Kidney capillary endothelial cell (primary cell): Measurements from ENCODE around the gene WNT1.

Experiments used
- DNase-seq: peaks from one replicate; pipeline ENCODE4 v3.0.0-alpha.2; 2018; ENCODE audit warnings: low spot score

Gene WNT1

DNA sequence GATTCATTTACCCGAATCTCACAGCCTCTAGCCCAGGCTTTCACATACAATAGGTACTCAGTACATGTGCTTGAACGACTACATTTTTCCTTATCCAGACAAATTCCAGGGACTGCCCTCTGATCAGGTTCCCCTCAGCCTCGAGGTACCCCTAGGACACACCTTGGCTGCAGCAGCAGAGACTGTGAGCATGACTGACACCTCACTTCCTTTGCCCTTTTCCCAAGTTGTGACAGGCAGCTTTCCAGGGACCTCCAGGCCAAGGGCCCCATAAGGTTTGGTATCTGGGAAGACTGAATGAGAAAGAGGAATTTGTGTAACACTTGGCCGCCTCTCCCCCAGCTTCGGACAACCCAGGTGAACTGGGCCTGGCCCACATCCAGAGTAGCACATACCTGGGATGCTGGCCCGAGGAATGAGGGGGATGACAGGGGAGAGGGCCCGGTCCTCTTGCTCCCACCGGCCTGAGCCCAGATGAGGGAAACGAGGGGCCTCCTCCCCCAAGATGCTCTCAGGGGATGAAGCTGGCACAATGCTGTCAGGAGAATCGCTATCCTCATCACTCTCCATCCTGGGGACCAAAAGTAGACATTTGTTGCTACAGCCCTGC, 50.6 kb downstream of the WNT1 start:
- no peak for DNase-seq

DNA sequence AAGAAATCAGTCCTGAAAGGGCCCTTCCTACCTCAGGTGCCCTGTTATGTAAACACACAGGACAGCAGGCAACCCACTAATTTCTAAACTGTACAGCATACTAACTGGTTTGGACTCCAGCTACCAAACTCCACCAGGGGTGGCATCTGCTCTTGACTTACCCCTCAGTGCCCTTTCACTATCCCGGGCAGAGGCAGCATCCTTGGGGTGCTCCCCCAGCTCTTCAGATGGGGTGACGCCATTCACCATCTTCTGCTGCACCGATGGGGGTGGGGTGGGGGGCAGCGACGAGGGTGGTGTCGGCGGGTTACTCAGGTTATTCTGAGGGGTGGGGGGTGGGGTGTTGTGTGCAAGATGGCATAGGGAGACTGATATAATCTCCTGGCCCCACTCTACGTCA, 52.0 kb downstream of the WNT1 start:
- no peak for DNase-seq

DNA sequence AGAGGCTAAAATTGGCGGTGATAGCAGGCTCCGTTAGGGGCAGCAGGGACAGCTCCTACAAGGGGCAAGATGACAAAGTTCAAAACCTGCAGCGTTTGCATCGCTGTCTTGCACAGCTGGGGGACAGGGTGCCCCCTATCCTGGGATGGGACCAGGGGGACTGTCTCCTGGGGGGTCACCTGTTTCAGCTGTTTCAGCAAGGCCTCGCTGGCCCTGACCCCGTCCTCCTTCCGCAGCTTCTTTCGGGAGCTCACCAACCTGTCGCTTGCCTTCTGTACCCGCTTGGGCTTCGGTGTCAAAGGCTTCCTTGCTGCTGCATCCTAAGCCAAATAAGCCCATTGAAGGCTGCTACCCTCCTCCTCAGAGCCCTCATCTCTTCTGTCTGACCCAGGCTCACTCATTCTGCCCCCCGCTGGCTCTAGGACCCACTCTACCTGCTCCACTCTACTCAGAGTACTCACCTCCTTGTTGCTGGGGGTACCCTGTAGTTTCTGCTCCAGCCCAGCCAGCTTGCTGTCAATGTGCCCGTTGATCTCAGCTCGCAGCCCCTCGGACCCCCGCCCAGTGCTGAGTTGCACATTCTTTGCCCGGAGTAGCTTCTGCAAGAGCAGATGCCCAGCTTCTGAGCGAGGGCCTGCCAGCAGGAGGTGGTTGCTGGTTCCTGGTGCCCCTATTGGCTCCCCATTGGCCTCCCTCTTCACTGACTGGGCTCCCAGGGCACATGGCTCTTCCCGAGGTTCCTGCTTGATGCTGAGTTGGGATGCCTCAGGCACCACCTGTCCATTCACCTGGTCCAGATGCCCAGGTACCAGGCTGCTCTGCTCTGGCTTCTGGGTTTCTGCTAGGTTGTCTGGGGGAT, 52.8 kb downstream of the WNT1 start:
- DNase-seq = no peak

DNA sequence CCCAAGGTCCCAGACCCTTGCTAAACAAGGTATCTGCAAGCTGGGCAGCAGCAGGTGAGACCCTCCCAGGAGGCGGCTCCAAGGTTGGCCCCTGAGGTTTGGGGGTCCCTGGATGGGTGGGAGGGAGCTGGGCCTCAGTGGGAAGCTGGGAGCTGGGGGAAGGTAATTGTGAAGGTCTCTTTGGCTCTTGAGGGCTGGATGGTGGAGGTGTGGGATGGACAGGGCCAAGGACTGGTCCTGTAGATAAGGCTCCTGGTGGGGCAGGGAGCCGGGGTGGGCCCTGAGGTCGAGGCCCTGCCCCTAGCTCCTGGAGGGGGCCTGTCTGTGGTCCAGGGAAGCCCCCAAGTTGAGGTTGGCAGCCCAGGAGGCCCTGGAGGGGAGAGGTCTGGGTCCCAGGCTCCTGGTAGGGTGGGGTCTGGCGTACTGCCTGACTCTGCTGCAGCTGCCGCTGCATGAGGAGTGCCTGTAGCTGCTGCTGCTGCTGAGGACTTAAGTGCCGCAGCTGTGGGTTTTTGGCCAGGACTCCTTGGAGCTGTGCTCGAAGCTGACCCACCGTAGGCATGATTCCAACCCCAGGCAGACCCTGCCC, 53.5 kb downstream of the WNT1 start:
- no peak for DNase-seq
